ENCODE data around the gene TDRD10. TPM values are rescaled to one million over a fixed set of nuclear protein-coding genes. Genes with fewer than 3 reads are reported as not detected.

The TDRD10 gene
- total and polyA plus RNA-seq, 2 of the 8 experiments (the other 6 are each of a cell fraction or from before 2014, with no cell fraction given), result 0.15 to 0.27 TPM

- CTCF ChIA-PET (ENCODE audit: partially characterized antibody), result interaction anchor here (1.1 to 1.7 kb wide), 2 partner anchors 10 to 48 kb away, joined by 5 read pairs; no protein-coding TSS in a partner anchor
- Histone ChIP-seq H3K9me3 (ENCODE audit: insufficient read depth in 2 of 2, low read depth in 1 of 2, low read length in 1 of 2) (no peaks in the 10 kb centered on the region), H3K4me3 (ENCODE audit: extremely low read depth in 1 of 4, insufficient read depth in 2 of 4, low read depth in 3 of 4, low read length in 4 of 4) (no peak overlapping the region), H2BK5ac (ENCODE audit: low read depth, low read length) (no peak overlapping the region), H3K56ac (replicated peaks; ENCODE audit: insufficient read length, low read depth, low read length) (no peak overlapping the region), H3K27me3 (replicated peaks in 1 of 4; ENCODE audit: control insufficient read depth in 3 of 4, extremely low read depth in 1 of 4, insufficient read depth in 3 of 4, low read length in 3 of 4) (no peaks in the 10 kb centered on the region), H4K5ac (ENCODE audit: insufficient read length, low read depth, low read length) (no peak overlapping the region), H2BK12ac (ENCODE audit: low read depth, low read length) (no peak overlapping the region), H2BK20ac (ENCODE audit: low read length) (no peak overlapping the region), H3K79me1 (ENCODE audit: low read depth, low read length) (peaks cover 7% of the 10 kb centered on the region), H4K8ac (ENCODE audit: extremely low read depth, insufficient read depth, low read length) (no peak overlapping the region), H3K23ac (ENCODE audit: insufficient read length) (no peak overlapping the region), H2BK120ac (replicated peaks; ENCODE audit: low read depth, low read length) (no peak overlapping the region), H3K4me1 (replicated peaks in 1 of 4; ENCODE audit: control insufficient read depth in 3 of 4, insufficient read depth in 4 of 4, low read length in 3 of 4) (no peaks in the 10 kb centered on the region), H3K9ac (replicated peaks in 1 of 4; ENCODE audit: extremely low read depth in 1 of 4, low read depth in 3 of 4, low read length in 3 of 4) (no peak overlapping the region), H3K4ac (replicated peaks; ENCODE audit: insufficient read length, low read depth, low read length) (no peak overlapping the region), H3K23me2 (ENCODE audit: low read depth, low read length) (no peaks in the 10 kb centered on the region), H3K79me2 (ENCODE audit: control insufficient read depth in 1 of 2, insufficient read depth in 2 of 2, low read length in 2 of 2) (peaks cover 0 to 15% of the 10 kb centered on the region in 2 experiments; a peak in 2 of 4 replicates), H3K18ac (ENCODE audit: extremely low read depth, low read length) (no peak overlapping the region), H2AK5ac (ENCODE audit: low read depth, low read length) (no peak overlapping the region), H3K14ac (ENCODE audit: insufficient read length) (no peak overlapping the region), H2BK15ac (ENCODE audit: low read length) (no peak overlapping the region), H3K36me3 (ENCODE audit: control insufficient read depth in 2 of 4, insufficient read depth in 4 of 4, low read length in 3 of 4) (peaks cover 40 to 85% (median 70%) of the 10 kb centered on the region in 4 experiments), H2AFZ (ENCODE audit: low read length) (no peak overlapping the region), H3K4me2 (ENCODE audit: insufficient read depth in 1 of 2, low read depth in 2 of 2, low read length in 2 of 2) (no peak overlapping the region), H4K20me1 (replicated peaks in 1 of 2; ENCODE audit: control insufficient read depth in 1 of 2, insufficient read depth in 2 of 2, low read length in 2 of 2) (peaks cover 8 to 13% of the 10 kb centered on the region in 2 experiments), H3K27ac (ENCODE audit: low read depth, low read length) (no peak overlapping the region), H4K91ac (replicated peaks; ENCODE audit: insufficient read length, low read length) (no peak overlapping the region)
- FAIRE-seq, result no peak
- no peak for TF ChIP-seq RXRA (IDR thresholded peaks at IDR 0.05; ENCODE audit: insufficient read depth, low read depth, low read length)
- TF ChIP-seq POU5F1 (IDR thresholded peaks at IDR 0.05; ENCODE audit: low read depth, low read length), result no peak
- no peak for TF ChIP-seq SIRT6 (IDR thresholded peaks at IDR 0.05; ENCODE audit: low read length)
- no peak for DNase-seq (ENCODE audit: low read depth in 1 of 2, low spot score in 2 of 2)
- WGBS, 2 experiments (ENCODE audit: extremely low coverage in 1 of 2, insufficient coverage in 1 of 2, insufficient read length in 1 of 2, insufficient replicate concordance in 2 of 2, low coverage in 1 of 2, low lambda C conversion rate in 2 of 2, missing lambda C conversion rate in 1 of 2), result 94% methylated on average over 7 of the region's 7 CpGs; no CpG with 5 or more reads in 1 of the 2 experiments
- POLR2A ChIA-PET (ENCODE audit: partially characterized antibody), result interaction anchor here (1.5 to 2.0 kb wide), 2 partner anchors 11 to 18 kb away, joined by 5 to 9 read pairs; no protein-coding TSS in a partner anchor
These were observed 92.8 kb downstream of the TDRD10 start for GRCh38 chr1:154594811-154595210.

Data from H1 (cell line).